Testis (tissue), 3 donors: ENCODE measurements around the gene ZNF362. TPM values are rescaled to one million over a fixed set of nuclear protein-coding genes. Genes with fewer than 3 reads are reported as not detected.

Experiments
- DNase-seq: peaks from one replicate; pipeline ENCODE4 v3.0.0-alpha.2; 2019
- H3K27ac ChIP-seq, 2 donors: fragments of 200-600 bp; sonication (generic); one replicate each; pipeline ENCODE4 v1.5.1; 2019
- H3K27me3 ChIP-seq: fragments of 200-600 bp; sonication (generic); one replicate; pipeline ENCODE4 v1.5.1; 2019
- H3K36me3 ChIP-seq: fragments of 200-600 bp; sonication (generic); one replicate; pipeline ENCODE4 v1.5.1; 2017; ENCODE audit warnings: low read depth; ENCODE audit errors: missing control alignments
- H3K4me1 ChIP-seq: fragments of 200-600 bp; sonication (generic); one replicate; pipeline ENCODE4 v1.5.1; 2019
- H3K4me3 ChIP-seq, 2 donors: fragments of 200-600 bp; sonication (generic); one replicate each; pipeline ENCODE4 v1.5.1; 2017 to 2019
- H3K9me3 ChIP-seq: fragments of 200-600 bp; sonication (generic); one replicate; pipeline ENCODE4 v1.5.1; 2017
- CTCF ChIP-seq, 3 experiments: fragments of 450-650 bp in 2 of 3; fragments of 200-600 bp in 1 of 3; sonication (generic) in 1 of 3; IDR thresholded peaks; one replicate each; pipeline ENCODE4 v1.5.1; 2016 to 2019; ENCODE audit warnings: antibody characterized with exemption in 3 of 3, mild to moderate bottlenecking in 2 of 3, moderate library complexity in 1 of 3
- POLR2A ChIP-seq: fragments of 450-650 bp; IDR thresholded peaks from one replicate; pipeline ENCODE4 v1.6.1; 2017; ENCODE audit warnings: antibody characterized with exemption, mild to moderate bottlenecking, moderate library complexity
- WGBS, 2 donors: methylation state at CpG; one replicate each; pipeline ENCODE4 v1.1.5; 2018; 5-methylcytosine and 5-hydroxymethylcytosine counted together
- intact Hi-C: fragments of 100-400 bp; cut with DNase I; formaldehyde crosslinking; loops from one replicate; pipeline ENCODE4 v1.15.1; 2023; ENCODE audit warnings: low total_unique reads
- polyA plus RNA-seq: library from polyadenylated mRNA; stranded (reverse); fragments of 350-450 nt; fragmentation: Illumina TruSeq; extraction: RNeasy Lipid Tissue Mini Kit (QIAGEN cat#74804); gene quantifications from one replicate; pipeline ENCODE4 v1.2.3, GENCODE V29; 2014; ENCODE audit warnings: low read depth, low replicate concordance; ENCODE audit not compliant: insufficient read depth
- total RNA-seq, 2 donors: library from RNA; depleted of rRNA; stranded (reverse); fragments of >200 nt; gene quantifications; one replicate each; pipeline ENCODE4 v1.2.3, GENCODE V29; 2016

The ZNF362 gene
- total and polyA plus RNA-seq, 3 donors from 2014 or later = 16.3 to 28.6 (median 26.6) TPM

DNA sequence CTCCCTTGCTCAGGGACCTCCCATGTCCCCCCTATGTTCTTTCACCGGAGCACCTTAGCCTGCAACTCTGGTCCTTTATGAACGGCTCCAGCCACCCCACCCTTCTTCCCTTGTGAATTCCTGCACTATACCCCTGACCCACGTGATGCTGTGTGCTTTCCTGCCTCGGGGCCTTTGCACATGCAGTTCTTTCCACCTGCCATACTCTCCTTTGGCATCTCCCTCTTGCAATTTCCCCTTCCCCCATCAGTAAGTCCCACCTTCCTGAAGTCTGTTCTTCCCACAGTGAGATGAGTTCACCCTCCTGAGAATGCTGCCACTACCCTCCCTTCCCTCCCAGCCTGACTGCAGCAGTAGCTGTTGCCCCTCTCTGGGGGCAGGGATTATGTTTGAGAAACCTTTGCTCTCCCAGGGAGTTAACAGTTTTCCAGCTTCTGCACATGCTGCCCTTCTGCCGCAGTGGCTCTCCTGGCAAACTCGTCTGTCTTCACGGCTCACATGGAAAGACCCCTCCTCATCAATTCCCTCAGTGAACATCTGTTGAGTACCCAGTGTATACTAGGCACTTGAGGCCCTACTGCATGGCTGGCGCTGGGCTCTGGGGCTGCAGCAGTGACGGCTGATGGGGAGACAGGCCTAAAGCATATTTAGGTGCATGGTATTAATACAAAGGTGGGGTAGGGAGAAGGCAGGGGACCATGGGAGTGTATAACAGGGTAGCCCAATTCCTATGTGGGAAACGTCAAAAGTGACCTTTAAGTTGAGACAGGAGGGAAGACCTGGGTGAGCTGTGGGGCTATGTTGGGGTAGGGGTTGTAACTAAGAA, 9.7 kb downstream of the ZNF362 start:
- H3K27me3 ChIP-seq = no peaks in the 10 kb centered on the region
- H3K4me1 ChIP-seq = peaks cover 33% of the 10 kb centered on the region
- no peaks in the 10 kb centered on the region for H3K9me3 ChIP-seq
- WGBS, 2 donors = 78 to 79% methylated on average over 10 of the region's 10 CpGs
- no peak overlapping the region for H3K4me3 ChIP-seq
- no peaks in the 10 kb centered on the region for H3K36me3 ChIP-seq
- no peak for TF ChIP-seq POLR2A
- H3K27ac ChIP-seq = no peak overlapping the region
- intact Hi-C loops = no loop called here
- no peak for DNase-seq

- no peaks in the 10 kb centered on the region for H3K9me3 ChIP-seq
- intact Hi-C loops = no loop called here
- H3K36me3 ChIP-seq = no peaks in the 10 kb centered on the region
- no peaks in the 10 kb centered on the region for H3K27me3 ChIP-seq
- H3K4me1 ChIP-seq = peaks cover 32% of the 10 kb centered on the region
- 86 to 88% methylated on average over 6 of the region's 6 CpGs for WGBS, 2 donors
- no peak overlapping the region for H3K27ac ChIP-seq
- H3K4me3 ChIP-seq = no peak overlapping the region
- DNase-seq = no peak
- no peak for TF ChIP-seq CTCF (IDR thresholded peaks at IDR 0.05)
- no peak for TF ChIP-seq POLR2A
These were observed 10.5 kb downstream of the ZNF362 start for GRCh38 chr1:33266766-33267165.

DNA sequence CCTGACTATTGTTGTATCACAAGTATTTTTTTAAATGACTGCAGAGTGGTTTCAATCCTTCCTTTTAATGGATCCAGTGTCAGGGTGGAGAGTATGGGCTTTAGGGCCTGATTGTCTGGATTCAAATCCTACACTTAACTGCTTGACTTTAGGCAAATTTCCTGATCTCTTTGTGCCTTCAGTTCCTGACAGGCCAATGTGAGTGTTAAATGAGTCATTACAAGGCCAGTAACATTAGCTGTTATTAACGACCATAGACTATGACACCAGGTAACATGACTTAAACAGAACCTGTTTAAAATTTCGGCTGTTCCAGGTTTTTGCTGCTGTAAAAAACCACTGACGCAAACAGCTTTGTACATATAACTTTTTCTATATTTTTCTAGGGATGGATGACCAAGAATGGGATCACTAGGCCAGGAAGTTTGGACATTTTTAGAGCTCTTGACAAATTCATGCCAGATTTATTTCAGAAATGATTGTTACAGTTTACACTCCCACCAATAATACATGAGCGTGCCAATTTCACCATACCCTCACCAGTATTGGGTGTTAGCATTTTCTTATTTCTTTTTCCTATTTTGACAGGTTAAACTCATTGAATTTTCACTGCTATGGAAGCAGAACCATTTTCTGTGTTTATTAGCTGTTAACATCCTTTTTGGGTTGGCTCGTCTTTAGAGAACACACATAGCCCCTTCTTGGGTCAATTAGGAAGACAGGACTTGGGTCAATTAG, 11.3 kb downstream of the ZNF362 start:
- no peak for TF ChIP-seq CTCF (IDR thresholded peaks at IDR 0.05)
- TF ChIP-seq POLR2A = no peak
- 76 to 82% methylated on average over 5 of the region's 5 CpGs for WGBS, 2 donors

GRCh38 chr1:33268457-33268856, 12.2 kb downstream of the ZNF362 start:
- Histone ChIP-seq H3K4me1 (peaks cover 29% of the 10 kb centered on the region), H3K27me3 (no peaks in the 10 kb centered on the region), H3K27ac (peak overlapping the region in 1 of 2 donors; percentile 42), H3K4me3 (no peak overlapping the region), H3K36me3 (no peaks in the 10 kb centered on the region), H3K9me3 (no peaks in the 10 kb centered on the region)
- no peak for TF ChIP-seq CTCF (IDR thresholded peaks at IDR 0.05)
- TF ChIP-seq POLR2A = no peak
- DNase-seq = no peak
- intact Hi-C loops = no loop called here
- 73 to 79% methylated on average over 2 of the region's 2 CpGs for WGBS, 2 donors

More for the DNA sequence above, 11.3 kb downstream of the ZNF362 start:
- DNase-seq = no peak
- no peaks in the 10 kb centered on the region for H3K27me3 ChIP-seq
- H3K9me3 ChIP-seq = no peaks in the 10 kb centered on the region
- H3K4me1 ChIP-seq = peaks cover 30% of the 10 kb centered on the region
- no peak overlapping the region for H3K4me3 ChIP-seq
- H3K36me3 ChIP-seq = no peaks in the 10 kb centered on the region
- no peak overlapping the region for H3K27ac ChIP-seq
- intact Hi-C loops = no loop called here

DNA sequence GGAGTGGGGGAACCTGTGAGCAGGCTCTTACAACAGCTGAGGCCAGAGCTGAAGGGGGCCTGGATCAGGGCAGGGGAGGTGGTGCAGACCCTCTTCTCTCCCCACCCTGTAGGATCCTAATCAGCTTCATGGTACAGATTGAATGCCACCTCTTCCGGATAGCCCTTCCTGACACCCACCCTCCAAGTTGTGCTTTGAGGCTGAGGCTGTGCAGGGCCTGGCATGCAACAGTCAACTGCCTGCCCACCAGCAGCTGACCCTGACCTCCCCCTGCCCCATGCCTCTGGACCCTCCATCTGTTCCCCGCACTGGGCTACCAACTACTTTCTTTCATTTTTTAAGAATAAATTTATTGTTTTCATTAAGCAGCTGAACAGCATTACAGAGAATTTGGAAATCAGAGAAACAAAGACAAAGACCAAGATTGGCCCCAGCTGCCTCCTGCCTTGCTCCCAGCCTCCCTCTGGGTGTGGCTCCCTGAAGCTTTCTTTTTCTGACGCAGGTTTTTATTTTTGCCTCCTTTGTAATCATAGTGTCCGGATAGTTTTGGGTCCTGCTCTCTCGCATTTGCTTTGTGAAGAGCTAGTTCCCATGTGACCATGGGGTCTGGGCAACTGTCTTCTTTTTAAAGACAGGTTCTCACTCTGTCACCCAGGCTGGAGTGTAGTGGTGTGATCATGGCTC, 12.8 kb downstream of the ZNF362 start:
- 36 to 46% methylated on average over 5 of the region's 5 CpGs for WGBS, 2 donors
- intact Hi-C loops = no loop called here
- DNase-seq = no peak
- H3K27me3 ChIP-seq = no peaks in the 10 kb centered on the region
- H3K4me1 ChIP-seq = peaks cover 23% of the 10 kb centered on the region
- H3K9me3 ChIP-seq = no peaks in the 10 kb centered on the region
- TF ChIP-seq POLR2A (no peak), CTCF (IDR thresholded peaks at IDR 0.05) (no peak)
- H3K27ac ChIP-seq = peak overlapping the region in 1 of 2 donors; percentile 42
- no peak overlapping the region for H3K4me3 ChIP-seq
- no peaks in the 10 kb centered on the region for H3K36me3 ChIP-seq
